Osteoblast (primary cell): ENCODE data around the gene PRKN. TPM values are rescaled to one million over a fixed set of nuclear protein-coding genes. Genes with fewer than 3 reads are reported as not detected.

ENCODE experiments used
- DNase-seq: peaks from one replicate; pipeline ENCODE4 v3.0.0; 2011; ENCODE audit warnings: low spot score, mixed read lengths; ENCODE audit not compliant: insufficient read length; ENCODE audit errors: missing footprints
- H2AFZ ChIP-seq: 2 replicates; pipeline ENCODE4 v1.6.0; 2011; ENCODE audit warnings: mild to moderate bottlenecking, low read length
- H3K27ac ChIP-seq: 2 replicates; pipeline ENCODE4 v1.5.1; 2011; ENCODE audit warnings: mild to moderate bottlenecking, low read depth, low read length, moderate library complexity
- H3K27me3 ChIP-seq: 2 replicates; pipeline ENCODE4 v1.6.0; 2012; ENCODE audit warnings: mild to moderate bottlenecking, control low read depth, inconsistent platforms, low read length, moderate library complexity; ENCODE audit not compliant: insufficient read depth
- H3K36me3 ChIP-seq: 2 replicates; pipeline ENCODE4 v1.5.1; 2011; ENCODE audit warnings: mild to moderate bottlenecking, low read length, control low read depth, moderate library complexity; ENCODE audit not compliant: insufficient read depth
- H3K4me1 ChIP-seq: 2 replicates; pipeline ENCODE4 v1.5.1; 2011; ENCODE audit warnings: mild to moderate bottlenecking, low read length, control low read depth, moderate library complexity; ENCODE audit not compliant: insufficient read depth
- H3K4me2 ChIP-seq: 2 replicates; pipeline ENCODE4 v1.6.0; 2011; ENCODE audit warnings: mild to moderate bottlenecking, low read length; ENCODE audit not compliant: insufficient read depth
- H3K4me3 ChIP-seq: fragments of 200-600 bp; sonication (generic); 3 replicates; pipeline ENCODE4 v1.5.1; 2012; ENCODE audit warnings: mild to moderate bottlenecking, low read length, inconsistent platforms; ENCODE audit not compliant: insufficient read depth
- H3K79me2 ChIP-seq: 2 replicates; pipeline ENCODE4 v1.6.0; 2012; ENCODE audit warnings: mild to moderate bottlenecking, low read length, control low read depth, inconsistent platforms; ENCODE audit not compliant: insufficient read depth
- H3K9me3 ChIP-seq: 2 replicates; pipeline ENCODE4 v1.5.1; 2011; ENCODE audit warnings: low read depth, low read length, control low read depth
- H4K20me1 ChIP-seq: 2 replicates; pipeline ENCODE4 v1.6.0; 2012; ENCODE audit warnings: mild to moderate bottlenecking, low read length, control low read depth; ENCODE audit not compliant: insufficient read depth
- total RNA-seq: library from RNA; depleted of rRNA; stranded (reverse); fragments of >200 nt; gene quantifications from 2 replicates; pipeline ENCODE4 v1.2.3, GENCODE V29; 2012
- TF ChIP-seq, protein P1 (sequence below): IDR thresholded peaks from 2 replicates; pipeline ENCODE4 v1.5.1; 2011; ENCODE audit warnings: mild to moderate bottlenecking, low read depth, low read length, moderate library complexity; ENCODE audit errors: extremely low read depth

The PRKN gene
- total RNA-seq, 1 donor: 2.9 TPM

GRCh38 chr6:161918628-161919205 lies 808.8 kb downstream of the PRKN start:
- Histone ChIP-seq H3K9me3 (no peaks in the 10 kb centered on the region), H3K27ac (no peak overlapping the region), H3K79me2 (no peaks in the 10 kb centered on the region), H4K20me1 (no peaks in the 10 kb centered on the region), H3K4me3 (no peak overlapping the region), H3K36me3 (no peaks in the 10 kb centered on the region), H2AFZ (no peak overlapping the region), H3K4me2 (no peak overlapping the region), H3K27me3 (no peaks in the 10 kb centered on the region), H3K4me1 (no peaks in the 10 kb centered on the region)
- no peak for DNase-seq
- TF ChIP-seq, protein P1, sequence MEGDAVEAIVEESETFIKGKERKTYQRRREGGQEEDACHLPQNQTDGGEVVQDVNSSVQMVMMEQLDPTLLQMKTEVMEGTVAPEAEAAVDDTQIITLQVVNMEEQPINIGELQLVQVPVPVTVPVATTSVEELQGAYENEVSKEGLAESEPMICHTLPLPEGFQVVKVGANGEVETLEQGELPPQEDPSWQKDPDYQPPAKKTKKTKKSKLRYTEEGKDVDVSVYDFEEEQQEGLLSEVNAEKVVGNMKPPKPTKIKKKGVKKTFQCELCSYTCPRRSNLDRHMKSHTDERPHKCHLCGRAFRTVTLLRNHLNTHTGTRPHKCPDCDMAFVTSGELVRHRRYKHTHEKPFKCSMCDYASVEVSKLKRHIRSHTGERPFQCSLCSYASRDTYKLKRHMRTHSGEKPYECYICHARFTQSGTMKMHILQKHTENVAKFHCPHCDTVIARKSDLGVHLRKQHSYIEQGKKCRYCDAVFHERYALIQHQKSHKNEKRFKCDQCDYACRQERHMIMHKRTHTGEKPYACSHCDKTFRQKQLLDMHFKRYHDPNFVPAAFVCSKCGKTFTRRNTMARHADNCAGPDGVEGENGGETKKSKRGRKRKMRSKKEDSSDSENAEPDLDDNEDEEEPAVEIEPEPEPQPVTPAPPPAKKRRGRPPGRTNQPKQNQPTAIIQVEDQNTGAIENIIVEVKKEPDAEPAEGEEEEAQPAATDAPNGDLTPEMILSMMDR: no peak

DNA sequence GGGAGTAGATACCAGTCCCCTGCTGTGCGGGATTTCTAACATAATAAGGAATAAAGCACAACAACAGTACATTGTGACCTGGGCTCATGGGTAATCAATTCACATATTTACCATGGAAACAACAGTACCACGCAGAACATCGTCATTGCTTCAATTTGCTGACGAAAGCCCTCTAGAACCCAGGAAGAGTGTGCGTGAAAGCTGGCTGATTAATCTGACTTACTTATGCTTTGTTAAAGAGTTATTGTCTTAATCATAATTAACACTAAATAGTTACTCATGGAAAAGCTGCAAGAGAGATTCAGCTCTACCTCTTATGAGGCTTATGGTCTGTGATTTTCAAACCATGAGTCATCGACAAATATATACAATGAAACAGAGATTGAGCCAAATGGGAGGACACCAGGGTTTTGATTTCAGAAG lies 809.4 kb downstream of the PRKN start:
- Histone ChIP-seq H3K27ac (no peak overlapping the region), H3K36me3 (no peaks in the 10 kb centered on the region), H3K27me3 (no peaks in the 10 kb centered on the region), H2AFZ (no peak overlapping the region), H3K4me1 (no peaks in the 10 kb centered on the region), H3K9me3 (no peaks in the 10 kb centered on the region), H4K20me1 (no peaks in the 10 kb centered on the region), H3K4me2 (no peak overlapping the region), H3K79me2 (no peaks in the 10 kb centered on the region), H3K4me3 (no peak overlapping the region)
- TF ChIP-seq, protein P1: no peak
- no peak for DNase-seq

GRCh38 chr6:161917645-161918044 lies 809.9 kb downstream of the PRKN start:
- no peaks in the 10 kb centered on the region for H3K4me1 ChIP-seq
- DNase-seq: no peak
- H3K4me2 ChIP-seq: no peak overlapping the region
- H3K79me2 ChIP-seq: no peaks in the 10 kb centered on the region
- no peak overlapping the region for H2AFZ ChIP-seq
- H3K4me3 ChIP-seq: no peak overlapping the region
- H3K27me3 ChIP-seq: no peaks in the 10 kb centered on the region
- no peaks in the 10 kb centered on the region for H3K36me3 ChIP-seq
- no peaks in the 10 kb centered on the region for H3K9me3 ChIP-seq
- H3K27ac ChIP-seq: no peak overlapping the region
- no peaks in the 10 kb centered on the region for H4K20me1 ChIP-seq
- TF ChIP-seq, protein P1: no peak

DNA sequence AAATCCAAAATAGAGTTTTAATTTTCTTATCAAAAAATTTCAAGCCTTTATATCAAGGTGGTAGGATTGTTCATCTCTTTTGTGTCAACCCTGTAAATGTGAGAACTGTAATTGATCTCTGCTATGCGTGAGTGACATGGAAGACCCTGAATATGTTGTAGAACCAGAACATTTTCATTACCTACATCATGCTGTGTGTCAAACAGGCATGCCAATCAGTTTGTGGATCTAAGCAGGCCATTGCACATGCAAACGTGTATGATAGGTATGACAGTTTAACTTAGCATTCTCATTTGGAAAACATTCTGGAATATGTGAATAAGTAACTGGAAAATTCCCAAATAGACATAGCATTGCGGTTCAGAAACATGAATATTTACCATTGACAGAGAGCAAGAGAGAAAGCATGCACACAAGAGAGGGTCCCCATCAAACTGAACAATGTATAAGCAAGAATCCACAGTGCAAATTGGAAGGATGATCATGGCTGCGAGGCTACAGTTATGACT lies 812.1 kb downstream of the PRKN start:
- H2AFZ ChIP-seq: no peak overlapping the region
- no peak overlapping the region for H3K27ac ChIP-seq
- H3K4me1 ChIP-seq: no peaks in the 10 kb centered on the region
- H3K4me3 ChIP-seq: no peak overlapping the region
- H3K79me2 ChIP-seq: no peaks in the 10 kb centered on the region
- no peak overlapping the region for H3K4me2 ChIP-seq
- no peaks in the 10 kb centered on the region for H3K36me3 ChIP-seq
- TF ChIP-seq, protein P1: no peak
- H3K9me3 ChIP-seq: no peaks in the 10 kb centered on the region
- no peak for DNase-seq
- no peaks in the 10 kb centered on the region for H3K27me3 ChIP-seq
- H4K20me1 ChIP-seq: no peaks in the 10 kb centered on the region
